ENCODE results near the gene SPP1. TPM values are rescaled to one million over a fixed set of nuclear protein-coding genes. Genes with fewer than 3 reads are reported as not detected.
"Not testable (repeated sequence)": the region's sequence is repeated elsewhere in the genome, so short reads cannot be mapped to it uniquely, and the experiment has no call there.

SPP1 gene
- total RNA-seq, 2 donors from 2014 or later: 0.31 to 8.8 TPM

GRCh38 chr4:88018466-88018865 is 43.0 kb downstream of the SPP1 start:
- H3K27me3 Mint-ChIP-seq (ENCODE audit: insufficient read depth): no peaks in the 10 kb centered on the region
- Histone ChIP-seq H3K4me3 (ENCODE audit: low read length) (no peak overlapping the region), H3K36me3 (ENCODE audit: control insufficient read depth, insufficient read depth, low read length) (peaks cover 34% of the 10 kb centered on the region), H3K27ac (ENCODE audit: low read depth, low read length) (no peak overlapping the region), H3K4me1 (ENCODE audit: control insufficient read depth, insufficient read depth, low read length) (no peaks in the 10 kb centered on the region), H3K9ac (ENCODE audit: extremely low read depth, low read length, poor library complexity, severe bottlenecking) (no peak overlapping the region), H3K27me3 (ENCODE audit: control insufficient read depth, insufficient read depth, low read length, poor library complexity, severe bottlenecking) (no peaks in the 10 kb centered on the region), H3K9me3 (ENCODE audit: control insufficient read depth, low read length) (no peaks in the 10 kb centered on the region)
- no peaks in the 10 kb centered on the region for H3K9me3 Mint-ChIP-seq
- H3K27ac Mint-ChIP-seq: no peak overlapping the region
- DNase-seq: no peak
- TF ChIP-seq CTCF (conservative IDR thresholded peaks at IDR 0.05): no peak
- 94 to 98% methylated on average over 4 to 5 of the region's 5 CpGs for WGBS, 2 experiments (ENCODE audit: insufficient coverage in 1 of 2, insufficient read length in 1 of 2)
- peaks cover 30% of the 10 kb centered on the region for H3K36me3 Mint-ChIP-seq (ENCODE audit: low read depth)
- H3K4me1 Mint-ChIP-seq: peaks cover 8% of the 10 kb centered on the region
- H3K4me3 Mint-ChIP-seq: no peak overlapping the region

- Mint-ChIP-seq H3K36me3 (ENCODE audit: low read depth) (peaks cover 55% of the 10 kb centered on the region), H3K4me3 (no peak overlapping the region), H3K9me3 (peaks cover 30% of the 10 kb centered on the region), H3K27ac (no peak overlapping the region), H3K4me1 (no peaks in the 10 kb centered on the region), H3K27me3 (ENCODE audit: insufficient read depth) (no peaks in the 10 kb centered on the region)
- Histone ChIP-seq H3K9ac (ENCODE audit: extremely low read depth, low read length, poor library complexity, severe bottlenecking) (no peak overlapping the region), H3K4me3 (ENCODE audit: low read length) (no peak overlapping the region), H3K27ac (ENCODE audit: low read depth, low read length) (no peak overlapping the region), H3K9me3 (ENCODE audit: control insufficient read depth, low read length) (peaks cover 24% of the 10 kb centered on the region), H3K4me1 (ENCODE audit: control insufficient read depth, insufficient read depth, low read length) (no peaks in the 10 kb centered on the region), H3K36me3 (ENCODE audit: control insufficient read depth, insufficient read depth, low read length) (peaks cover 65% of the 10 kb centered on the region), H3K27me3 (ENCODE audit: control insufficient read depth, insufficient read depth, low read length, poor library complexity, severe bottlenecking) (no peaks in the 10 kb centered on the region)
- no peak for TF ChIP-seq CTCF (conservative IDR thresholded peaks at IDR 0.05)
- DNase-seq: no peak
Observed at GRCh38 chr4:88021824-88022223, 46.3 kb downstream of the SPP1 start.

GRCh38 chr4:88022289-88022688 is 46.8 kb downstream of the SPP1 start:
- no peaks in the 10 kb centered on the region for H3K27me3 Mint-ChIP-seq (ENCODE audit: insufficient read depth)
- H3K4me3 Mint-ChIP-seq: no peak overlapping the region
- peaks cover 60% of the 10 kb centered on the region for H3K36me3 Mint-ChIP-seq (ENCODE audit: low read depth)
- H3K27ac ChIP-seq (ENCODE audit: low read depth, low read length): no peak overlapping the region
- H3K27ac Mint-ChIP-seq: no peak overlapping the region
- peaks cover 30% of the 10 kb centered on the region for H3K9me3 Mint-ChIP-seq
- peaks cover 67% of the 10 kb centered on the region for H3K36me3 ChIP-seq (ENCODE audit: control insufficient read depth, insufficient read depth, low read length)
- no peak for TF ChIP-seq CTCF (conservative IDR thresholded peaks at IDR 0.05)
- no peak overlapping the region for H3K4me3 ChIP-seq (ENCODE audit: low read length)
- H3K27me3 ChIP-seq (ENCODE audit: control insufficient read depth, insufficient read depth, low read length, poor library complexity, severe bottlenecking): no peaks in the 10 kb centered on the region
- peaks cover 29% of the 10 kb centered on the region for H3K9me3 ChIP-seq (ENCODE audit: control insufficient read depth, low read length)
- no peaks in the 10 kb centered on the region for H3K4me1 ChIP-seq (ENCODE audit: control insufficient read depth, insufficient read depth, low read length)
- no peak overlapping the region for H3K9ac ChIP-seq (ENCODE audit: extremely low read depth, low read length, poor library complexity, severe bottlenecking)
- DNase-seq: no peak
- no peaks in the 10 kb centered on the region for H3K4me1 Mint-ChIP-seq

- WGBS, 2 experiments (ENCODE audit: insufficient coverage in 1 of 2, insufficient read length in 1 of 2): 89 to 94% methylated on average over 5 to 6 of the region's 6 CpGs
- not testable (repeated sequence) for H3K4me3 Mint-ChIP-seq; H3K4me1 ChIP-seq (ENCODE audit: control insufficient read depth, insufficient read depth, low read length); H3K4me3 ChIP-seq (ENCODE audit: low read length); H3K4me1 Mint-ChIP-seq; H3K27ac ChIP-seq (ENCODE audit: low read depth, low read length); H3K27me3 Mint-ChIP-seq (ENCODE audit: insufficient read depth); H3K27me3 ChIP-seq (ENCODE audit: control insufficient read depth, insufficient read depth, low read length, poor library complexity, severe bottlenecking); H3K27ac Mint-ChIP-seq; H3K9ac ChIP-seq (ENCODE audit: extremely low read depth, low read length, poor library complexity, severe bottlenecking); DNase-seq
- Mint-ChIP-seq H3K9me3 (peaks cover 36% of the 10 kb centered on the region), H3K36me3 (ENCODE audit: low read depth) (peaks cover 75% of the 10 kb centered on the region)
- H3K36me3 ChIP-seq (ENCODE audit: control insufficient read depth, insufficient read depth, low read length): peaks cover 58% of the 10 kb centered on the region
- H3K9me3 ChIP-seq (ENCODE audit: control insufficient read depth, low read length): peaks cover 31% of the 10 kb centered on the region
Observed at GRCh38 chr4:88025868-88026661, 50.6 kb downstream of the SPP1 start.

All from endodermal cell (in vitro differentiated cells).